WERI-Rb-1 (cell line): ENCODE results near the gene LRCH4.

Experiments used
- DNase-seq: peaks from one replicate; pipeline ENCODE4 v3.0.0-alpha.2; 2020
- H3K27ac ChIP-seq: fragments of 250-450 bp; sonication (Bioruptor Pico); 2 replicates; pipeline ENCODE4 v1.5.1; 2020; ENCODE audit warnings: mild to moderate bottlenecking, moderate library complexity
- H3K27me3 ChIP-seq: fragments of 250-450 bp; sonication (Bioruptor Pico); 2 replicates; pipeline ENCODE4 v1.5.1; 2021; ENCODE audit warnings: mild to moderate bottlenecking, low read depth, moderate library complexity; ENCODE audit not compliant: insufficient read depth, severe bottlenecking
- H3K36me3 ChIP-seq: fragments of 250-450 bp; sonication (Bioruptor Pico); 2 replicates; pipeline ENCODE4 v1.5.1; 2020; ENCODE audit warnings: mild to moderate bottlenecking, moderate library complexity
- H3K4me3 ChIP-seq: 2 replicates; pipeline ENCODE4 v1.5.1; 2011; ENCODE audit warnings: low read depth, mild to moderate bottlenecking, control low read depth, low read length
- H3K9me3 ChIP-seq: fragments of 250-450 bp; sonication (Bioruptor Pico); 2 replicates; pipeline ENCODE4 v1.5.1; 2021; ENCODE audit warnings: mild to moderate bottlenecking, moderate library complexity; ENCODE audit not compliant: severe bottlenecking
- CTCF ChIP-seq: IDR thresholded peaks from 2 replicates; pipeline ENCODE4 v1.5.1; 2011; ENCODE audit warnings: low read depth, mild to moderate bottlenecking, control low read depth, inconsistent platforms, low read length

The LRCH4 gene

GRCh38 chr7:100582041-100582579 lies 3.8 kb downstream of the LRCH4 start:
- no peak for DNase-seq
- no peaks in the 10 kb centered on the region for H3K27me3 ChIP-seq
- H3K36me3 ChIP-seq, result peaks cover 54% of the 10 kb centered on the region
- no peak overlapping the region for H3K4me3 ChIP-seq
- H3K9me3 ChIP-seq, result no peaks in the 10 kb centered on the region
- H3K27ac ChIP-seq, result no peak overlapping the region
- TF ChIP-seq CTCF, result no peak

GRCh38 chr7:100580466-100581283 lies 5.3 kb downstream of the LRCH4 start:
- H3K9me3 ChIP-seq, result no peaks in the 10 kb centered on the region
- no peak overlapping the region for H3K4me3 ChIP-seq
- TF ChIP-seq CTCF, result no peak
- no peak for DNase-seq
- no peak overlapping the region for H3K27ac ChIP-seq
- peaks cover 64% of the 10 kb centered on the region for H3K36me3 ChIP-seq
- H3K27me3 ChIP-seq, result no peaks in the 10 kb centered on the region

GRCh38 chr7:100578246-100579183 lies 7.4 kb downstream of the LRCH4 start:
- H3K27ac ChIP-seq, result no peak overlapping the region
- H3K27me3 ChIP-seq, result no peaks in the 10 kb centered on the region
- no peak for DNase-seq
- H3K9me3 ChIP-seq, result no peaks in the 10 kb centered on the region
- TF ChIP-seq CTCF, result no peak
- H3K4me3 ChIP-seq, result no peak overlapping the region
- H3K36me3 ChIP-seq, result peaks cover 67% of the 10 kb centered on the region

- Histone ChIP-seq H3K27me3 (no peaks in the 10 kb centered on the region), H3K27ac (no peak overlapping the region), H3K36me3 (peaks cover 61% of the 10 kb centered on the region), H3K4me3 (no peak overlapping the region), H3K9me3 (no peaks in the 10 kb centered on the region)
- TF ChIP-seq CTCF, result no peak
- DNase-seq, result no peak
Measured at GRCh38 chr7:100577507-100577906, 8.4 kb downstream of the LRCH4 start.

GRCh38 chr7:100577103-100577502 lies 8.8 kb downstream of the LRCH4 start:
- no peak overlapping the region for H3K4me3 ChIP-seq
- no peak overlapping the region for H3K27ac ChIP-seq
- H3K36me3 ChIP-seq, result peaks cover 61% of the 10 kb centered on the region
- no peaks in the 10 kb centered on the region for H3K27me3 ChIP-seq
- TF ChIP-seq CTCF, result no peak
- DNase-seq, result peak; percentile 37
- no peaks in the 10 kb centered on the region for H3K9me3 ChIP-seq
